ENCODE results near the gene SLC39A11. TPM values are rescaled to one million over a fixed set of nuclear protein-coding genes. Genes with fewer than 3 reads are reported as not detected.

The SLC39A11 gene
- total RNA-seq, 1 donor: 15.8 TPM

- H3K4me3 ChIP-seq (ENCODE audit: low read depth, low read length): no peak overlapping the region
- TF ChIP-seq CTCF (IDR thresholded peaks at IDR 0.05; ENCODE audit: insufficient read depth, low read length): no peak
- DNase-seq (ENCODE audit: low read depth): no peak
These were observed 19.8 kb upstream of the SLC39A11 start for GRCh38 chr17:73112246-73112645.

GRCh38 chr17:73111386-73111785 lies 18.9 kb upstream of the SLC39A11 start:
- no peak for TF ChIP-seq CTCF (IDR thresholded peaks at IDR 0.05; ENCODE audit: insufficient read depth, low read length)
- no peak overlapping the region for H3K4me3 ChIP-seq (ENCODE audit: low read depth, low read length)
- DNase-seq (ENCODE audit: low read depth): no peak

- no peak for TF ChIP-seq CTCF (IDR thresholded peaks at IDR 0.05; ENCODE audit: insufficient read depth, low read length)
- no peak for DNase-seq (ENCODE audit: low read depth)
- no peak overlapping the region for H3K4me3 ChIP-seq (ENCODE audit: low read depth, low read length)
These were observed 14.7 kb upstream of the SLC39A11 start for GRCh38 chr17:73107191-73107590.

GRCh38 chr17:73105431-73105830 lies 12.9 kb upstream of the SLC39A11 start:
- DNase-seq (ENCODE audit: low read depth): no peak
- TF ChIP-seq CTCF (IDR thresholded peaks at IDR 0.05; ENCODE audit: insufficient read depth, low read length): no peak
- H3K4me3 ChIP-seq (ENCODE audit: low read depth, low read length): no peak overlapping the region

- TF ChIP-seq CTCF (IDR thresholded peaks at IDR 0.05; ENCODE audit: insufficient read depth, low read length): no peak
- no peak overlapping the region for H3K4me3 ChIP-seq (ENCODE audit: low read depth, low read length)
- DNase-seq (ENCODE audit: low read depth): no peak
These were observed 12.0 kb upstream of the SLC39A11 start for GRCh38 chr17:73104450-73104849.

GRCh38 chr17:73103641-73104335 lies 11.3 kb upstream of the SLC39A11 start:
- no peak overlapping the region for H3K4me3 ChIP-seq (ENCODE audit: low read depth, low read length)

More at GRCh38 chr17:73103641-73104335, 11.3 kb upstream of the SLC39A11 start:
- no peak for DNase-seq (ENCODE audit: low read depth)
- no peak for TF ChIP-seq CTCF (IDR thresholded peaks at IDR 0.05; ENCODE audit: insufficient read depth, low read length)

All from fibroblast of the aortic adventitia (primary cell).